Naive B cell (primary cell): ENCODE data around the gene KCNQ1. TPM values are rescaled to one million over a fixed set of nuclear protein-coding genes. Genes with fewer than 3 reads are reported as not detected.

Experiments
- ATAC-seq, 2 donors: fragments of 150-1000 bp; cut with Tn5 transposase; 2 replicates each; pipeline ENCODE4 v1.10.0; 2021; ENCODE audit warnings: low read depth in 2 of 2, mild to moderate bottlenecking in 2 of 2, moderate library complexity in 2 of 2
- DNase-seq: peaks from one replicate; pipeline ENCODE4 v3.0.0; 2022
- H3K27ac Mint-ChIP-seq, 6 donors: one replicate each; pipeline ENCODE4 v1.8.0; 2020 to 2022; ENCODE audit warnings: mild to moderate bottlenecking in 6 of 6, mixed read lengths in 6 of 6, moderate library complexity in 5 of 6, inconsistent platforms in 2 of 6
- H3K27me3 Mint-ChIP-seq, 3 donors: one replicate each; pipeline ENCODE4 v1.8.0; 2021 to 2022; ENCODE audit warnings: mixed read lengths in 3 of 3, mild to moderate bottlenecking in 1 of 3
- H3K36me3 Mint-ChIP-seq, 2 donors: one replicate each; pipeline ENCODE4 v1.8.0; 2020 to 2022; ENCODE audit warnings: mixed read lengths in 2 of 2, inconsistent platforms in 1 of 2, mild to moderate bottlenecking in 1 of 2
- H3K4me1 Mint-ChIP-seq, 3 donors: one replicate each; pipeline ENCODE4 v1.8.0; 2020 to 2022; ENCODE audit warnings: mixed read lengths in 3 of 3, inconsistent platforms in 1 of 3, mild to moderate bottlenecking in 1 of 3, moderate library complexity in 1 of 3
- H3K4me3 Mint-ChIP-seq, 8 donors: one replicate each; pipeline ENCODE4 v1.8.0; 2020 to 2022; ENCODE audit warnings: mild to moderate bottlenecking in 8 of 8, mixed read lengths in 8 of 8, moderate library complexity in 8 of 8, inconsistent platforms in 2 of 8
- H3K9me3 Mint-ChIP-seq, 7 donors: one replicate each; pipeline ENCODE4 v1.8.0; 2020 to 2022; ENCODE audit warnings: mixed read lengths in 7 of 7, mild to moderate bottlenecking in 5 of 7, inconsistent platforms in 2 of 7, moderate library complexity in 1 of 7
- polyA plus RNA-seq, 6 donors: library from polyadenylated mRNA; unstranded; fragments of 300-500 nt; fragmentation: Illumina TruSeq; gene quantifications; one replicate each; pipeline ENCODE4 v1.2.3, GENCODE V29; 2021; ENCODE audit warnings: low read depth in 6 of 6

KCNQ1 gene
- polyA plus RNA-seq, 6 donors from 2014 or later: 9.3 to 22.6 (median 10.3) TPM

DNA sequence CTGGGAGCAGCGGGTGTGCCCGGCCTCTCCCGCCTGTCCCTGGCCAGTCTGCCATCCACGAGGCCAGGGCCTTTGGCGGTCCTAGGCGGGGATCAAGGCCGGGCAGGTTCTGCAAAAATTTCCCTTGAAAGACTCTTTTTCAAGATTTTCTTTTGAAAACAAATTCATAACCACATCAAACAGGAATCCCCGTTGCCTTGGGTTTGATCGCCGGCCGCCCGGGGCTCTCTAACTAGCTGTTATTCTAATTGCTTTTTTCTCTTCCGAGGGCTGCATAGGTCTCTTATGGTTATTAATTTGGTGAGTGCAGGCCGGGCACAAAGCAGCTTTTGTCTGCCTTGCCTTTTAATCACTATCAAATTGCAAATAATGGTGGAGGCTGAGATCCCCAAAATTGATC lies 398.7 kb downstream of the KCNQ1 start:
- no peak overlapping the region for H3K27ac Mint-ChIP-seq
- no peaks in the 10 kb centered on the region for H3K27me3 Mint-ChIP-seq
- H3K36me3 Mint-ChIP-seq: no peaks in the 10 kb centered on the region
- no peak overlapping the region for H3K4me3 Mint-ChIP-seq
- ATAC-seq: no peak
- H3K4me1 Mint-ChIP-seq: peaks cover 0 to 7% (median 0%) of the 10 kb centered on the region in 3 donors
- no peaks in the 10 kb centered on the region for H3K9me3 Mint-ChIP-seq
- DNase-seq: no peak

DNA sequence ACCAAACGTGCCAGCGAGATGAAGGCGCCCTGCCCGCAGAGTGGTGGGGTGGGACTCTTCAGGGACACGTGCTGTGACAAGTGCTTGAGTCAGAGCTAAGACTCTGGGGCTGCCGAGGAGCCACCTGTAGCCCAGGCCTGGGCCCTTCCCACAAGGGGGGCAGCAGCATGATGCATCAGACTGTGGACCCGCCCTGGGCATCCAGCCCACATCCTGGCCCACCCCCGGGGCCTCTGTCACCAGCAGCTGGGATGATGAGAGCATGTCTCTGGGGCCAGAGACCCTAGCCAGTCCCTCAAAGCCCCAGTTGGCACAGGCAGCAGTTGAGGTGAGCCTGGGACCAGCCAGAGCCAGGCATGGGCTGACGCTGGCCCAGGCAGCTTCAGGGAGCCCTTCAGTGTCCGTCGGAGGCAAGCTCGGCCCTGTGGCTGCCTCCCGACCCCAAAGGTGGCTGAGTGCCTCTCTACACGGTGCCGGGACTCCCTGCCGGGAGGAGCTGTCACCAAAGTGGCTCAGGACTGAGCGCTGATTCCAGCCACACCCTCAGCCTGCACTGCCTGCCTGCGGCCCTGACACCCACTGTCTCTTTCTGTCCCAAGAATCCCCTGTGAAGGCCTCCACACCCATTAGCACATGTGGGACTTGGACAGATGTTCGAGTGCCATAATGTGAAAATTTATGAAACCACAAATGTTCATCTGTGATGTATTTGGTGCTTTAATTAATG lies 399.5 kb downstream of the KCNQ1 start:
- H3K4me3 Mint-ChIP-seq: no peak overlapping the region
- peaks cover 0 to 7% (median 0%) of the 10 kb centered on the region in 3 donors for H3K4me1 Mint-ChIP-seq
- DNase-seq (no peak), ATAC-seq (no peak)
- H3K27me3 Mint-ChIP-seq: no peaks in the 10 kb centered on the region
- no peaks in the 10 kb centered on the region for H3K9me3 Mint-ChIP-seq
- no peaks in the 10 kb centered on the region for H3K36me3 Mint-ChIP-seq
- H3K27ac Mint-ChIP-seq: no peak overlapping the region

GRCh38 chr11:2844996-2845395 lies 400.2 kb downstream of the KCNQ1 start:
- Mint-ChIP-seq H3K36me3 (no peaks in the 10 kb centered on the region), H3K4me3 (no peak overlapping the region), H3K27me3 (no peaks in the 10 kb centered on the region), H3K27ac (no peak overlapping the region), H3K4me1 (peaks cover 0 to 7% (median 0%) of the 10 kb centered on the region in 3 donors), H3K9me3 (no peaks in the 10 kb centered on the region)
- no peak for ATAC-seq
- no peak for DNase-seq

DNA sequence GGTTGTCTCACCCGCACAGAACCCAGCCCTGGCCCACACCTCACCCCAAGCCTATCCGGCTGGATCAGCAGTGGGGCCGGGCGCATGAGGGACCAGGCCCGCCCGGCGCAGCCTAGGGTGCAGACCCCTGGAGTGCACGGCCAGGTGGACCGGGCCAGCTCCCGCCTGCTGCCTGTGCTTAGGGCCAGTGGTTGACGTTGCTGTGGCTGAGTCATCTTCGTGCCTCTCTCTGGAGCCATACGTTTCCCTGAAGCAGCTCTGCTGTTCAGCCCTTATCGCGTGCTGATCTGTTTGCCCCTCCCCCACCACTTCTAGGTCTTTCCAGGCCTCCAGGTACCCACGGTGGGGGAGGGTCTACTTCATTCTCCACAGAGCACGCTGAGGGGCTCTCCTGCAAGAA lies 401.2 kb downstream of the KCNQ1 start:
- H3K36me3 Mint-ChIP-seq: no peaks in the 10 kb centered on the region
- peaks cover 0 to 7% (median 0%) of the 10 kb centered on the region in 3 donors for H3K4me1 Mint-ChIP-seq
- no peak for ATAC-seq
- no peak overlapping the region for H3K27ac Mint-ChIP-seq
- H3K4me3 Mint-ChIP-seq: no peak overlapping the region
- H3K27me3 Mint-ChIP-seq: no peaks in the 10 kb centered on the region
- no peak for DNase-seq
- H3K9me3 Mint-ChIP-seq: no peaks in the 10 kb centered on the region

DNA sequence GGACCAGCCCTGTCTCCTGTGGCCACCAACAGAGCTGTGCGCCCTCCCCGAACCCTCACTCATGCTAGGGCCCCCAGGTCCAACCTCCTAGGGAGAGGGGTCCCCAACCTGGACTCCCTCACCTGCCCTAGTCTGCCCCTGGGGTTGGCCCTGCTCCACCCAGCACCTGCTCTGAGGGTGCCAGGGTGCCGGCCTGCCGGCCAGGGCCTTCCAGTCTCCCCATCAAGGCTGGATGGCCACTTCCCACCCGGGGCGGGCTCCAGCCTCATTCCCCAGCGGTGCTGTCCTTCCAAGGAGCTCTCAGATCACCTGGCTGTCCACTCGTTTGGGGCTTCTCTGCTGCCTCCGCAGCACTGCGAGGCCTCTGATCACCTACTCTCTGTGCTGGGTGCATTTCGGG lies 401.7 kb downstream of the KCNQ1 start:
- no peaks in the 10 kb centered on the region for H3K27me3 Mint-ChIP-seq
- no peaks in the 10 kb centered on the region for H3K36me3 Mint-ChIP-seq
- ATAC-seq: no peak
- peaks cover 0 to 7% (median 0%) of the 10 kb centered on the region in 3 donors for H3K4me1 Mint-ChIP-seq
- no peak overlapping the region for H3K27ac Mint-ChIP-seq
- H3K9me3 Mint-ChIP-seq: no peaks in the 10 kb centered on the region
- no peak for DNase-seq
- peak overlapping the region in 1 of 8 donors; percentile 84 for H3K4me3 Mint-ChIP-seq

DNA sequence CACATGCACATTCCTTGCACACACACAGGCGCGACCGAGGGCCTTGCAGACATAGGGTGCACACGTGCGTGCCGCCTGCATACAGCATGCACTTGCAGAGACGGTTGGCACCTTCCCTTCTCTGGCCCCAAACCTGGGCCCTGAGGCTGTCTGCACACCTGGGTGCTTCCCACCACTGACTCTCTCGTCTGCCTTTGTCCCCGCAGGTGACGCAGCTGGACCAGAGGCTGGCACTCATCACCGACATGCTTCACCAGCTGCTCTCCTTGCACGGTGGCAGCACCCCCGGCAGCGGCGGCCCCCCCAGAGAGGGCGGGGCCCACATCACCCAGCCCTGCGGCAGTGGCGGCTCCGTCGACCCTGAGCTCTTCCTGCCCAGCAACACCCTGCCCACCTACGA lies 402.8 kb downstream of the KCNQ1 start:
- H3K36me3 Mint-ChIP-seq: no peaks in the 10 kb centered on the region
- H3K9me3 Mint-ChIP-seq: no peaks in the 10 kb centered on the region
- H3K27ac Mint-ChIP-seq: no peak overlapping the region
- no peaks in the 10 kb centered on the region for H3K27me3 Mint-ChIP-seq
- DNase-seq: no peak
- no peak overlapping the region for H3K4me3 Mint-ChIP-seq
- no peak for ATAC-seq
- H3K4me1 Mint-ChIP-seq: peaks cover 0 to 7% (median 0%) of the 10 kb centered on the region in 3 donors

GRCh38 chr11:2848497-2848896 lies 403.7 kb downstream of the KCNQ1 start:
- H3K4me3 Mint-ChIP-seq: no peak overlapping the region
- DNase-seq (no peak), ATAC-seq (no peak)
- H3K4me1 Mint-ChIP-seq: peaks cover 0 to 7% (median 0%) of the 10 kb centered on the region in 3 donors
- no peaks in the 10 kb centered on the region for H3K27me3 Mint-ChIP-seq
- H3K27ac Mint-ChIP-seq: no peak overlapping the region
- H3K9me3 Mint-ChIP-seq: no peaks in the 10 kb centered on the region
- no peaks in the 10 kb centered on the region for H3K36me3 Mint-ChIP-seq

GRCh38 chr11:2849994-2850770 lies 405.4 kb downstream of the KCNQ1 start:
- ATAC-seq (no peak), DNase-seq (no peak)
- H3K27me3 Mint-ChIP-seq: peaks cover 0 to 10% (median 0%) of the 10 kb centered on the region in 3 donors
- no peak overlapping the region for H3K27ac Mint-ChIP-seq
- peaks cover 0 to 7% (median 0%) of the 10 kb centered on the region in 3 donors for H3K4me1 Mint-ChIP-seq
- H3K4me3 Mint-ChIP-seq: no peak overlapping the region
- H3K9me3 Mint-ChIP-seq: peaks cover 0 to 6% (median 0%) of the 10 kb centered on the region in 7 donors
- peaks cover 0 to 8% of the 10 kb centered on the region in 2 donors for H3K36me3 Mint-ChIP-seq

GRCh38 chr11:2853401-2853800 lies 408.6 kb downstream of the KCNQ1 start:
- no peak overlapping the region for H3K27ac Mint-ChIP-seq
- H3K4me3 Mint-ChIP-seq: peak overlapping the region in 1 of 8 donors; percentile 37
- peaks cover 0 to 10% (median 0%) of the 10 kb centered on the region in 3 donors for H3K27me3 Mint-ChIP-seq
- DNase-seq (no peak), ATAC-seq (no peak)
- H3K9me3 Mint-ChIP-seq: peaks cover 0 to 6% (median 0%) of the 10 kb centered on the region in 7 donors
- no peaks in the 10 kb centered on the region for H3K4me1 Mint-ChIP-seq
- H3K36me3 Mint-ChIP-seq: peaks cover 0 to 8% of the 10 kb centered on the region in 2 donors

GRCh38 chr11:2853997-2854560 lies 409.3 kb downstream of the KCNQ1 start:
- ATAC-seq: no peak
- Mint-ChIP-seq H3K4me1 (no peaks in the 10 kb centered on the region), H3K4me3 (no peak overlapping the region), H3K9me3 (peaks cover 0 to 6% (median 0%) of the 10 kb centered on the region in 7 donors), H3K27ac (no peak overlapping the region), H3K27me3 (peaks cover 0 to 10% (median 0%) of the 10 kb centered on the region in 3 donors), H3K36me3 (peaks cover 0 to 8% of the 10 kb centered on the region in 2 donors)
- no peak for DNase-seq

GRCh38 chr11:2855162-2855561 lies 410.4 kb downstream of the KCNQ1 start:
- Mint-ChIP-seq H3K36me3 (peaks cover 0 to 8% of the 10 kb centered on the region in 2 donors), H3K27me3 (peaks cover 0 to 17% (median 7%) of the 10 kb centered on the region in 3 donors), H3K27ac (no peak overlapping the region), H3K4me3 (no peak overlapping the region), H3K4me1 (no peaks in the 10 kb centered on the region), H3K9me3 (peaks cover 0 to 6% (median 0%) of the 10 kb centered on the region in 7 donors)
- DNase-seq (no peak), ATAC-seq (no peak)

- no peak for ATAC-seq
- no peak for DNase-seq
- H3K4me3 Mint-ChIP-seq: no peak overlapping the region
- peaks cover 0 to 6% (median 0%) of the 10 kb centered on the region in 7 donors for H3K9me3 Mint-ChIP-seq
- no peak overlapping the region for H3K27ac Mint-ChIP-seq
- H3K4me1 Mint-ChIP-seq: no peaks in the 10 kb centered on the region
- peaks cover 9 to 36% (median 25%) of the 10 kb centered on the region in 3 donors for H3K27me3 Mint-ChIP-seq
- H3K36me3 Mint-ChIP-seq: peaks cover 0 to 8% of the 10 kb centered on the region in 2 donors
These were observed 412.5 kb downstream of the KCNQ1 start for GRCh38 chr11:2857276-2857675.

DNA sequence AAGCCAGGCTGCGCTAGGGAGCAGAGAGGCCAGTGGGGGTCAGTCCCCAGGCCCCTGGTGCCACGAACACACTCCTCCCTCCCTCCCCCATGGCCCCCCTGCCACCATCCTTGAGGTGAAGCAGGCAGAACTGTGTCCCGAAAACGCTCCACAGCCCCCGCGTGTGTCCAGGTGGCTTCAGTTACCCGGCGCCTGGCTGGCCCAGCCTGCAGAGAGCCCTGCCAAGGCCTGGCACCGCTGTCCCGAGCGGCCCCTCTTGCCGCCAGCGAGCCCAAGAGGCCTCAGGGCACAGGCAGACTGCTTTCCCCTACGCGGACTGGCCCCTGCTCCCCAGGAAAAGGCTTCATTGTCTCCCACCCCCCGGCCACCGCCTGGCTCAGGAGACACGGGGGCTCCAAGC lies 413.1 kb downstream of the KCNQ1 start:
- ATAC-seq: no peak
- no peak for DNase-seq
- H3K27ac Mint-ChIP-seq: no peak overlapping the region
- no peaks in the 10 kb centered on the region for H3K4me1 Mint-ChIP-seq
- peaks cover 9 to 36% (median 25%) of the 10 kb centered on the region in 3 donors for H3K27me3 Mint-ChIP-seq
- peaks cover 0 to 8% of the 10 kb centered on the region in 2 donors for H3K36me3 Mint-ChIP-seq
- H3K9me3 Mint-ChIP-seq: peaks cover 0 to 6% (median 0%) of the 10 kb centered on the region in 7 donors
- no peak overlapping the region for H3K4me3 Mint-ChIP-seq
